Hepatocyte (in vitro differentiated cells): ENCODE data around the gene SRPK3. TPM values are rescaled to one million over a fixed set of nuclear protein-coding genes. Genes with fewer than 3 reads are reported as not detected.

Experiments used
- DNase-seq: peaks from one replicate; pipeline ENCODE4 v3.0.0-alpha.2; 2016; ENCODE audit warnings: low spot score
- H2AFZ ChIP-seq: fragments of 200-600 bp; sonication (generic); 2 replicates; pipeline ENCODE4 v1.6.0; 2016; ENCODE audit warnings: antibody characterized with exemption, mild to moderate bottlenecking
- H3K27ac ChIP-seq: fragments of 200-600 bp; sonication (generic); 2 replicates; pipeline ENCODE4 v1.5.1; 2016; ENCODE audit warnings: mild to moderate bottlenecking
- H3K27me3 ChIP-seq: fragments of 200-600 bp; sonication (generic); 2 replicates; pipeline ENCODE4 v1.6.1; 2016
- H3K36me3 ChIP-seq: fragments of 200-600 bp; sonication (generic); replicated peaks from 2 replicates; pipeline ENCODE4 v1.5.1; 2016; ENCODE audit warnings: low read depth; ENCODE audit not compliant: insufficient read depth
- H3K4me1 ChIP-seq: fragments of 200-600 bp; sonication (generic); 2 replicates; pipeline ENCODE4 v1.5.1; 2016; ENCODE audit warnings: mild to moderate bottlenecking, moderate library complexity; ENCODE audit not compliant: insufficient read depth
- H3K4me2 ChIP-seq: fragments of 200-600 bp; sonication (generic); 2 replicates; pipeline ENCODE4 v1.6.0; 2016
- H3K4me3 ChIP-seq: fragments of 200-600 bp; sonication (generic); 2 replicates; pipeline ENCODE4 v1.5.1; 2016; ENCODE audit warnings: mild to moderate bottlenecking
- H3K79me2 ChIP-seq: fragments of 200-600 bp; sonication (generic); 2 replicates; pipeline ENCODE4 v1.6.0; 2017; ENCODE audit warnings: mild to moderate bottlenecking
- H3K9me2 ChIP-seq: fragments of 200-600 bp; sonication (generic); replicated peaks from 2 replicates; pipeline ENCODE4 v1.6.0; 2017; ENCODE audit warnings: mild to moderate bottlenecking; ENCODE audit not compliant: insufficient read depth
- H3K9me3 ChIP-seq: fragments of 200-600 bp; sonication (generic); 2 replicates; pipeline ENCODE4 v1.5.1; 2016; ENCODE audit warnings: low read depth, mild to moderate bottlenecking
- H4K20me1 ChIP-seq: fragments of 200-600 bp; sonication (generic); 2 replicates; pipeline ENCODE4 v1.6.0; 2016; ENCODE audit warnings: mild to moderate bottlenecking; ENCODE audit not compliant: insufficient read depth, poor library complexity, severe bottlenecking
- EZH2 ChIP-seq: fragments of 200-600 bp; sonication (generic); IDR thresholded peaks from 2 replicates; pipeline ENCODE4 v1.6.1; 2016; ENCODE audit warnings: antibody characterized with exemption, mild to moderate bottlenecking, borderline replicate concordance
- EZH2phosphoT487 ChIP-seq: fragments of 200-600 bp; sonication (generic); IDR thresholded peaks from one replicate; pipeline ENCODE4 v1.6.1; 2018; ENCODE audit warnings: antibody characterized with exemption, mild to moderate bottlenecking, low read depth, moderate library complexity; ENCODE audit not compliant: unreplicated experiment, severe bottlenecking
- WGBS: methylation state at CpG from one replicate; pipeline ENCODE4 v1.1.6; 2016; ENCODE audit warnings: low lambda C conversion rate; ENCODE audit errors: missing lambda C conversion rate; 5-methylcytosine and 5-hydroxymethylcytosine counted together
- polyA plus RNA-seq: library from polyadenylated mRNA; unstranded; fragments of >200 nt; fragmentation: Nextera tagmentation; extraction: Ambion mirVana; gene quantifications from 2 replicates; pipeline ENCODE4 v1.2.1, GENCODE V29; 2016
- total RNA-seq: library from RNA; depleted of rRNA; stranded (reverse); fragments of >200 nt; gene quantifications from 2 replicates; pipeline ENCODE4 v1.2.3, GENCODE V29; 2014
- TF ChIP-seq, protein P1 (sequence below): fragments of 200-600 bp; sonication (generic); IDR thresholded peaks from 2 replicates; pipeline ENCODE4 v1.5.1; 2016; ENCODE audit warnings: antibody characterized with exemption, mild to moderate bottlenecking; ENCODE audit not compliant: poor library complexity

SRPK3 gene
- total and polyA plus RNA-seq, 2 experiments from 2014 or later = 0.20 to 0.89 TPM

DNA sequence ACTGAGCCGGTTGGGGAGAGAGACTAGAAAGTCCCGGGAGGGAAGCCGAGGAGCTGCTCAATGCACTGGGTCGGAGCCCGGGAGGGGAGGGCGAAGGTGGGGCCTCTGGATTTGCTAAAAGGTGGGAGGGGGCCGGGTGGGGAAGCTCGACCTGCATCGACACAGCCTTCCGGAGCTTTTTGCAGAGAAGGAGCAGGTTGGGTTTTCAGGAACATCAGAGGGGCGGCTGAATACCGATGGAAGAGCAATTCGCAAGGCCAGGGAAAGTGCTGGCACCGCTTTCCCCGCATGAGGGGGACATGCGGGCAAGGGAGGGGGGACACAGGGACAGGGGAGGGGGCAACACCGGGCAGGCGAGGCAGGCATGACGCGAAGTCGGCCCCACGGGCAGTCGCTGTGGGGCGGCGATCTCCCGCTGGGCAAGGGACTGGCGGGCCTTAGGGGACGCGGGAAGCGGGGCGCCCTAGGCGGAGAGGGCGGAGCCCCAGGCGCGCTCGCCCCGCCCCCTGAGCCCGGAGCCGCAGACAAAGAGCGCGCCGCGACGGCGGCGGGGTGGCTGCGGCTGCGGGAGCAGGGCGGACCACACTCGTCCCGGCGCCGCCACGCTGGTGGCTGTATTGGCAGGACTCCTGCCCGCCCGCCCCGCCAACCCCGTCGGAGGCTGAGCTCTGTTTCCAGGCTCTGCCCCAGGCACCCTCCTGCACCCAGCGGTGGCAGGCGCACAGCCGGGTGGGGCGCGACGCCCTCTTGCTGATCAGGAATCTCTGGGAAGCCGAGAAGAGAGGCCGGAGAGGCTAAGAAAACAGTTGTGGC, 37.9 kb downstream of the SRPK3 start:
- Histone ChIP-seq H3K4me2 (peak overlapping the region; percentile 86), H3K27me3 (no peaks in the 10 kb centered on the region), H3K9me3 (no peaks in the 10 kb centered on the region), H3K79me2 (no peaks in the 10 kb centered on the region), H3K36me3 (no peaks in the 10 kb centered on the region), H3K4me1 (no peaks in the 10 kb centered on the region), H4K20me1 (no peaks in the 10 kb centered on the region), H3K9me2 (no peaks in the 10 kb centered on the region), H3K4me3 (peak overlapping the region; percentile 20), H2AFZ (peak overlapping the region; percentile 78), H3K27ac (peak overlapping the region; percentile 48)
- peak; percentile 68 for DNase-seq
- TF ChIP-seq EZH2phosphoT487 (no peak), EZH2 (no peak)
- TF ChIP-seq, protein P1, sequence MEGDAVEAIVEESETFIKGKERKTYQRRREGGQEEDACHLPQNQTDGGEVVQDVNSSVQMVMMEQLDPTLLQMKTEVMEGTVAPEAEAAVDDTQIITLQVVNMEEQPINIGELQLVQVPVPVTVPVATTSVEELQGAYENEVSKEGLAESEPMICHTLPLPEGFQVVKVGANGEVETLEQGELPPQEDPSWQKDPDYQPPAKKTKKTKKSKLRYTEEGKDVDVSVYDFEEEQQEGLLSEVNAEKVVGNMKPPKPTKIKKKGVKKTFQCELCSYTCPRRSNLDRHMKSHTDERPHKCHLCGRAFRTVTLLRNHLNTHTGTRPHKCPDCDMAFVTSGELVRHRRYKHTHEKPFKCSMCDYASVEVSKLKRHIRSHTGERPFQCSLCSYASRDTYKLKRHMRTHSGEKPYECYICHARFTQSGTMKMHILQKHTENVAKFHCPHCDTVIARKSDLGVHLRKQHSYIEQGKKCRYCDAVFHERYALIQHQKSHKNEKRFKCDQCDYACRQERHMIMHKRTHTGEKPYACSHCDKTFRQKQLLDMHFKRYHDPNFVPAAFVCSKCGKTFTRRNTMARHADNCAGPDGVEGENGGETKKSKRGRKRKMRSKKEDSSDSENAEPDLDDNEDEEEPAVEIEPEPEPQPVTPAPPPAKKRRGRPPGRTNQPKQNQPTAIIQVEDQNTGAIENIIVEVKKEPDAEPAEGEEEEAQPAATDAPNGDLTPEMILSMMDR = no peak
- 39% methylated on average over 16 of the region's 67 CpGs for WGBS

DNA sequence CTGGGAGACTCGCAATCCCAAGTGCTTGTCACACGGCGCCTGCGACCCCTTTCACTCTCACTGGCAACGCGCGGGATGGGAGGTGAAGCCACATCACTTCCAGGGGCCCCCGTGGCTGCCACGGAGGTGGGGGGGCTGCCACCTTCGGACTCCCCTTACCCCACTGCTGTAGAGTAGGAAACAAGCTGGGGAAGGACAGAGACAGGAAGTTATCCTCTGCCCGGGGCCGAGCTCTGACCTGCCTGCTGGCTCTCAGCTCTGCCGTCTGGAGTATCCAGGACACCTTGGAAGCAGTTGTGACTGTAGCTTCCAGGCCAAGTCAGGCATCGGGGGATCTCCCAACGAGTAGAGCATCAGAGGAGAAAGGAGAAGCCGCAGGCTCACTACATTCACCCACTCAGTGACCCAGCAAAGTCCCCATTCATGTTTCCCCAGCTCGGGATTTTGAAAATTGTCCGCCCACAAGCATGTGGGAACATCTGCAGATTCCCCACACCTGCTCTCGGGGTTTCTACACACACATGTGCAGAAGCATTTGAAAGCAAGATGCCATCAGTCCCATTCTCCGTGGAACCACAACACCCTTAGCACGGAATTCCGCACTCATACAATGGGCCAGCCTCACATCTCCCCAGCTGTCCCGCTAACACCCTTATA, 38.7 kb downstream of the SRPK3 start:
- H3K4me1 ChIP-seq = no peaks in the 10 kb centered on the region
- peak overlapping the region; percentile 20 for H3K4me3 ChIP-seq
- TF ChIP-seq EZH2 = no peak
- TF ChIP-seq, protein P1 = no peak
- peak overlapping the region; percentile 78 for H2AFZ ChIP-seq
- 54% methylated on average over 23 of the region's 23 CpGs for WGBS
- peak overlapping the region; percentile 86 for H3K4me2 ChIP-seq
- H4K20me1 ChIP-seq = no peaks in the 10 kb centered on the region
- no peaks in the 10 kb centered on the region for H3K36me3 ChIP-seq
- H3K27me3 ChIP-seq = no peaks in the 10 kb centered on the region
- no peak for DNase-seq
- H3K9me2 ChIP-seq = no peaks in the 10 kb centered on the region
- no peaks in the 10 kb centered on the region for H3K9me3 ChIP-seq
- H3K27ac ChIP-seq = peak overlapping the region; percentile 48
- no peaks in the 10 kb centered on the region for H3K79me2 ChIP-seq

DNA sequence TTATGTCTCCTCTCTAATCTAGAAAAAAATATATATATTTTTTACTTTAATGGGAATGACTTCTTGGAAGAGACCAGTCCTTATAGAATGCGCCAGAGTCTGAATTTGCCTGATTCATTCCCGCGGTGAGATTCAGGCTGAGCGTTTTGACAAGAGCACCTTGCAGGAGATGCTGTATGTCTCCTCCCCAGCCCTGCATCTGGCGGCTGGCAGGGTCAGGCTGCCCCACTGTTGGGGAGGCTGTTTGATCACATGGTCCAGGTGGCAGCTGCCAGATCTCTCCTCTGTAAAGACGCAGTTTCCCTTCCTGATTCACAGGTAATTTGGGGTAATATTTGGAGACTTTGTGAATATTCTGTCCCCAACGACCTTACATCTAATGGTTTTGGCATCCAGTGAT, 39.8 kb downstream of the SRPK3 start:
- no peak overlapping the region for H3K27ac ChIP-seq
- no peak overlapping the region for H3K4me2 ChIP-seq
- H3K79me2 ChIP-seq = no peaks in the 10 kb centered on the region
- H3K4me3 ChIP-seq = no peak overlapping the region
- no peak for DNase-seq
- no peaks in the 10 kb centered on the region for H4K20me1 ChIP-seq
- no peaks in the 10 kb centered on the region for H3K4me1 ChIP-seq
- no peaks in the 10 kb centered on the region for H3K9me2 ChIP-seq
- H3K36me3 ChIP-seq = no peaks in the 10 kb centered on the region
- no peak overlapping the region for H2AFZ ChIP-seq
- H3K27me3 ChIP-seq = no peaks in the 10 kb centered on the region
- TF ChIP-seq EZH2 = no peak
- TF ChIP-seq EZH2phosphoT487 = no peak
- TF ChIP-seq, protein P1 = no peak
- no peaks in the 10 kb centered on the region for H3K9me3 ChIP-seq
- 84% methylated on average over 7 of the region's 7 CpGs for WGBS
